Inflammatory macrophage treated with lipopolysaccharide for 4 hours (primary cell): ENCODE data around the gene SLC10A4.

ENCODE experiments used
- DNase-seq: peaks from one replicate; pipeline ENCODE4 v3.0.0-alpha.2; 2020

The SLC10A4 gene

DNA sequence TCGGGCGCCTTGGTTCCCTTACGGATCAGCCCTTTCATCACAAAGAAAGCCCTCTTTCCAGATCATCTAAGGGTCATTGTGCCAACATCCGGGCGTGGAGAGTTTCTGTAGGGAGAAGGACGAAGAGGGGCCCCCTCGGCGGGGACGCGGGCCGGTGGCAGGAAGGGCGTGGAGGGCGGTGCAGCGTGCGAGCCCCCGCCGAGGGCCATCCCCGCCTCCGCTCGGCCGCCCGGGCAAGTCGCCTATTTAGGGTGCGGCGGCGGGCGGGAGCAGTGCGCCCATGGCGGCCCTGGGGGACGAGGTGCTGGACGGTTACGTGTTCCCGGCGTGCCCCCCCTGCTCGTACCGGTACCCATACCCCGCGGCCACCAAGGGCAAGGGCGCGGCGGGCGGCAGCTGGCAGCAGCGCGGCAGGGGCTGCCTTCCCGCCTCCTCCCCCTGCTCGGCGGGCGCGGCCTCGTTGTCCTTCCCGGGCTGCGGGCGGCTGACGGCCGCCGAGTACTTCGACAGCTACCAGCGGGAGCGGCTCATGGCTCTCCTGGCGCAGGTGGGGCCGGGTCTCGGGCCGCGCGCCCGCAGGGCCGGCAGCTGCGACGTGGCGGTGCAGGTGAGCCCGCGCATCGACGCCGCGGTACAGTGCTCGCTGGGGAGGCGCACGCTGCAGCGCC lies 7.0 kb downstream of the SLC10A4 start, which contains the start of gene ZAR1:
Gene ZAR1 (plus strand): TSS at position 241 of the 668 bp plus-strand sequence. CDS start 40 bp downstream, at position 281.
- DNase-seq, result no peak

DNA sequence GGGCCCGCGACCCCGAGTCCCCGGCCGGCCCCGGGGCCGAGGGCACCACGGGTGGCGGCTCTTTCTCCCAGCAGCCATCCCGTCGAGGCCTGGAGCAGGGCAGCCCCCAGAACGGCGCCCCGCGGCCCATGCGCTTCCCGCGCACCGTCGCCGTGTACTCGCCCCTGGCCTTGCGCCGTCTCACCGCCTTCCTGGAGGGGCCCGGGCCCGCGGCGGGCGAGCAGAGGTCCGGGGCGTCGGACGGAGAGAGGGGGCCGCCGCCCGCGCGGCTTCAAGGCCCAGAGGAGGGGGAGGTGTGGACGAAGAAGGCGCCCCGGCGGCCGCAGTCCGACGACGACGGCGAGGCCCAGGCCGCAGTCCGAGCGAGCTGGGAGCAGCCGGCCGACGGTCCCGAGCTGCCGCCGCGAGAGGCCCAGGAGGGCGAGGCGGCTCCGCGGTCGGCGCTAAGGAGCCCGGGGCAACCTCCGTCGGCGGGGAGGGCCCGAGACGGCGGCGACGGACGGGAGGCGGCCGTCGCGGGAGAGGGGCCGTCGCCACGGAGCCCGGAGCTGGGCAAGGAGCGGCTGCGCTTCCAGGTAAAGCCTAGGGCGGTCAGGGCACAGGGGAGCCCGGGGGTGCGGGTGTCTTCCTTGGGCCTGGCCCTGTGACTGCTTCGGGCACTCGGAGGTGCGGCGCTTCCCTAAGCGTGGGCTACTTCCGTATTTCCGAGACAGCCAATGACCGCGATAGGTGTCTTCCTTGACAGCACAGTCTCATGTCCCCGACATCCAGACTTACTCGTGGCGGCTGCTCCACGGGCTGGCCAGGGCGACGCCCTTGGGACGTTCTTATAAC lies 7.8 kb downstream of the SLC10A4 start:
- no peak for DNase-seq

GRCh38 chr4:48491514-48492176 lies 8.5 kb downstream of the SLC10A4 start:
- DNase-seq, result no peak

DNA sequence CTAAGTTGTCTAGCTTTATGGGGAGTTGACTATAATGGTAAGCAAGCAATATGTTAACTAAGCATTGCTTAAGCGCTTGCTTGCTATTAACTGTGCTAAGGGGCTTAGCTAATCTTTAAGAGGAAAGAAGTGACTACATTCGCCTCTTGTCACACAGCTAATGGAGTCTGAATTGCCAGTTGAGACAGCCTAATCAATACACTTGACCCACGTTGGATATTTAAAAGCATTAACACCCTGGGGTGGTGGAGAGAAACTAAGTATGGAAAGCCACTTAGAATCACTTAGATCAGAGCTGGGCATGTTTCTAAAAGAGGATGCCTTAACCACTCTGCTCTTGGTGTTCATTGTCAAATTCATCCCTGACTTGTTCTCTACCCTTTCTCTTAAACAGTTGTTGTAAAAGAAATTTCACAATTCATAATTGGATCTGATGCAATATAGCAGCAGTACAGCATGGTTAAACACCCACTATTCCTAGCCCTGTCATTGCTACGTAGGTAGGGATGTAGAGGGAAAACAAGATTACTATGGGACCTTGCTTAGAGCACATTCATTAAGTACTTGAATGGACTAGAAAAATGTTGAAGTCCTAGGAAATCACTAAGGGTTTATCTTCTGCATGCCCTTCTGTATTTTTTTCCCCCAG lies 10.4 kb downstream of the SLC10A4 start:
- no peak for DNase-seq

- no peak for DNase-seq
Observed at GRCh38 chr4:48495941-48496340, 12.8 kb downstream of the SLC10A4 start.

- DNase-seq, result no peak
Observed at GRCh38 chr4:48498895-48499294, 15.8 kb downstream of the SLC10A4 start.

DNA sequence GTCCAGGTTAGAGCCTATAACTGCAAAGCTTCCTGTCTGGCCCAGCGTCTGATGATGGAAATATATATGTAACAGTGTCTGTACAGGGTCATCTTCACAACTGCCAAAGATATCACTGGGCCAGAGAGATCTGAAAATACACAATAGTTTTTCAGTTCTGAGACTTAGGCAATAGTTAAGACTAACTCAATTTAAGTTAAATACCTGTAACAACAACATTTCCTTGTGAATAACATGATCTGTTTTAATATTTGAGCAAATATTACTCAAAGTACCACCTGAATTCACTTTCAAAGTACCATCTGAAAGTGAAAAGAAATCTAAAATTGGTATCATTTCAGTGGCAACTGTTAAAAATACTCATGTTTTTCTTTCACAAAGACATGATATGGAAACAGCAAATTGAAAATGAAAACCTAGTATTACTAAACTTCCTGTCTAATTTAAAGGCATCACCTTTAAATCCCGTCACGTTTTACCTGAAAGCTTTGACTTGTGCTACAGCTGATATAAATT lies 16.5 kb downstream of the SLC10A4 start:
- DNase-seq, result no peak

DNA sequence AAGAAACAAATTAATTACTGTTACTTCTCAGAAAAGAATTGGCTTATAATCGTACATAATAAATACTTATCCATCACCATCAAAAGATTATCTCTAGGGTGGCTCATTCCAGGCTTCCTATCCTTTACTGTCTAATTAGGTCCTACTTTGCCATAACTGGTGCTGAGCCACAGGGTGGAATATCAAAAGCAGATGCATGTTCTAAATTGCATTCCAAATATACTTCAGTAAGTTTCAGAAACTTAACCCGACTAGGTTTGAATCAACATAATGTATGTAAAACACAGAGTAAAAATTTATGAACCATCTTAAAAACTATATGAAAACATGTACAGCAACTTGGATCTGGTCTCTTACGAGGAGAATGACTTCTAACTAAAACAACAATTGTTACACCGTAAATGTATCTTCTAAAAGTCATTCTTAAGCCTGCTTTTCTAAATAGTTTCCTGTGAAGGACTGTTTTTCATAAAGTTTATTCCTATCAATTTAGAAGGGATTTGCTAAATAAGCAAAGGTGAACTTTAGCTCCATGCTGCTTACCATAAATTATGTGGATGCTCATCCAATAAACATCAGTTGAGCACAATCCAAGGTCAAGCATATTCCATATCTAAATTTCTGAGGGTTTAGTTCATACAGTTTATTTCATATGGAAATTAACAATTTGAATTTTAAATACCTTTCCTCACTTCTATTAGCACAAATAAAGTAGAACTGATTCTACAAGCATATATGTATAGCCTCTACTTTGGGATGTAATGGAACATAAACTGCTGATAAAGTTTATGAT lies 20.3 kb downstream of the SLC10A4 start:
- DNase-seq, result no peak

- DNase-seq, result no peak
Observed at GRCh38 chr4:48504026-48504330, 20.8 kb downstream of the SLC10A4 start.

DNA sequence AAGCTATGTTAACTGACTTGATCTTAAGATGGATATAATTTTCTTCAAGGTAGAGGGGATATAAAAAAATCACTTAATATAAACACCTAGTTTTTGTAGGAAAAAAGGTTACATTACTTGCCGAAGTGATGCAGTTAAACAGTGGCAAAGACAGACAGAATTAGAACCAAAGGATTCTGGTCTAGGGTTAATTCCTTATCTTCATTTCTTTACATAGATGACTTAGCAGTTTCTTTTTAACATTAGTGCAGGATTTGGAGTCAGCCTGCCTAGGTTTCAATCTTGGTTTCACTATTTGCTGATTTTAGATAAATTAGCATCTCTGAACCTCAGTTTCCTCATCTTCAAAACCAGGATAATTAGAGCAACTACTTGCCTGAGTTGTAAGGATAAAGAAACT lies 21.2 kb downstream of the SLC10A4 start:
- DNase-seq, result no peak

DNA sequence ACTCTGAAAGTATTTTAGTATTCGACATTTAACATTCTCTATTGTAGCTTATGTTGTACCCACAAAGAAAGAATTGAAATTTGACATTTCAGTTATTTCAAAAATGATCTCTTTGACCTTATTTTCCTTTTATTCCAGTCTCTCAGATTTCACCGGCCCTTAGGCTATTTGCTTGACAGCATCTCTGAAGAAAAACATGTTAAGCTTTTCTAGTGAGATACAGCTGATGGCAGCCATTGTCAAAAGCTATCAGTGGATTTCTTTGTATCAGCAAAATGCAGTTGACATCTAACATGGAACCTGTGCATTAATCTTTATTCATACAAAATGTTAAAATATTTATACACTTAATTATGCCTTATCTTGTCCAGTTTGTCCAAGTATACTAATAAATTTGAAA lies 23.6 kb downstream of the SLC10A4 start:
- DNase-seq, result no peak

GRCh38 chr4:48509543-48509942 lies 26.4 kb downstream of the SLC10A4 start:
- no peak for DNase-seq

DNA sequence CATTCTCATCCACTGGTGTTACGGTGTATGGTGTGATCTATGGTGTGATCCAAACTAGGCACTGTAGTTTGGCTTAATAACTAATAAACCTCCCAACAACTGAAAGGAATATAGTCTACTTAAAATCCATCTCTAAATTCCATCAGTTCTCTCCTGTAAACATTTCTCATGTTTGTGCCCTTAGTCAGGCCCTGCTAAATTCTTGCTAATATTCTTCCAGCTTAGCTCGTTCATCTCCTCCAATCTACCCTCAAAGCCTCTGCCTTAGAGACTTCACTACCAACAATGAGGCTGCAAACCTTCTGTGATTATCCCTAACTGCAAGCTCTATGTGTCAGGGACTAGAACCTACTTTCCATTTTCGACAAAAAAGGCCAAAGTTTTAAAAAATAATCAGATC lies 35.0 kb downstream of the SLC10A4 start:
- DNase-seq, result no peak

DNA sequence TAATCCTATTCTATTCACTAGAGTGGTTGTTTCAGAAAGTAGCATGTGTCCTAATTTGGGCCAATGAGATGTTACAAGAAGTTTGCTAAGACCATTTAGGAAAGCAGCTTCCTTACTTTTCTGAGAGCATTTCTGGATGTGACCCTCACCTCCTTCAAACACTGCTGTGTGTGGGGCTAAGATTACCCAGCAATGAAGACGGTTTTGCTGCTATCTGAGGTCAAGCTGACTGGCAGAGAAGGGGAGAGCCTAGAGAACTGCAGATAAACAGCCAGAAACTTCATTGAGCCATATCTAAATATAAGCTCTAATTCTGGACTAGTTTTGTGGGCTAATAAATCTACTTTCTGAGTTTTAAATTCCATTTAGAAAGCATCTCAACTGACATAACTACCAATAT lies 43.3 kb downstream of the SLC10A4 start:
- DNase-seq, result no peak

DNA sequence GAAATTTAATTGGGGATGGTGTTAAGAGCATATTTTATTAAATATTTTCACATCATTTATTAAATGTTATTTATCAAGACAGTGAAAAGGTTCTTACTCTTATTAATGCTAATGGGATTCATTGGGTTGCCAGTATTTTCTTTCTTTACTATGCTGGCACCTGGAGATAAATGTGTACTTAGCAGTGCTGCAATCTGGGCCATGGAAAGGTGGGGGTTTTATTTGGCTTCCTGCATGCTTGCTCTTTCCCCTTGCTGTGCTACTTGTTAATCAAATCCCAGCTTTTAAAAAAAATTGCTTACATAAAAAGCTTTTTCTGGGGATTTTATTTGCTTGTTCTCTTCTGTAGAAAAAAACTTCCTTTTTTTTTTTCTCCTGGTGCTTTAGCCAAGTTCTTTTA lies 55.2 kb downstream of the SLC10A4 start:
- DNase-seq, result no peak
